Embryonic facial prominence (tissue), 1 donor: ENCODE measurements around the gene NAALADL2.

ENCODE experiments used
- DNase-seq: peaks from one replicate; pipeline ENCODE4 v3.0.0-alpha.2; 2016; ENCODE audit errors: extremely low spot score

NAALADL2 gene

GRCh38 chr3:175307642-175308041 lies 448.5 kb downstream of the NAALADL2 start:
- no peak for DNase-seq

DNA sequence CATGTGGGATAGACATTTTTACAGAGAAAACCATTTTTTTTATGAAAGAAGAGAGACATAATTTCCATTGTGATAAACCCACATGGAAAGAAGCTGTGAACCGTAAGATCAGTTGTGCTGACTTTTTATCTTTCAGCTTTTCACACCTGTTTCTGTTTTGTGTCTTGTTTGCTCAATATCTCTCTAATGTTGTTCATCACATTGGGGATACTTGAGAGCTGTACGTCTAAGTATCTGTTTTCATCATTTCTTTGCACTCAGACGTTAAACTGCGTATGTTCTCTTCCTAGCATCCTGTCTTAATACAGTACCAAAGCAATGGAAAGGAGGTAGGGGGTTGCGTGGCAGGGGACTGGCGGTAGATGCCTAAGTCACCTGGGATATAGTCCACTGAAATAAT lies 449.0 kb downstream of the NAALADL2 start:
- no peak for DNase-seq

DNA sequence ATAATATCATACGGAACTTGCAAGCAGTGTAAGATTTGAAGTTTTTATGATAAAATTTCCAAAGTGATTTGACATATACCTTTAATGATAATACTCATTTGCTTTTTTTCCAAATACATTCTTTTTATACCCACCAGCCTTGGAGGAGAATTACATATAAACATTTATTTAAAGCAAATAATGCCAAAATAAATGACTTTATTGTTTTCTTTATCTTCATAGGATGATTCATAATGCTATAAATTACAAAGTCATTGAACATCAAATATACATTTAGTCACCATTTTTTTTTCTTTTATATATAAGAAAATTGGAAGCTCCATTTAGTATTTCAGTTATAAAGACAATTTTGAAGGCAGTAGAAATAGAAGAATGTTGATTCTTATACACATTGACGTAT lies 450.9 kb downstream of the NAALADL2 start:
- DNase-seq = no peak

DNA sequence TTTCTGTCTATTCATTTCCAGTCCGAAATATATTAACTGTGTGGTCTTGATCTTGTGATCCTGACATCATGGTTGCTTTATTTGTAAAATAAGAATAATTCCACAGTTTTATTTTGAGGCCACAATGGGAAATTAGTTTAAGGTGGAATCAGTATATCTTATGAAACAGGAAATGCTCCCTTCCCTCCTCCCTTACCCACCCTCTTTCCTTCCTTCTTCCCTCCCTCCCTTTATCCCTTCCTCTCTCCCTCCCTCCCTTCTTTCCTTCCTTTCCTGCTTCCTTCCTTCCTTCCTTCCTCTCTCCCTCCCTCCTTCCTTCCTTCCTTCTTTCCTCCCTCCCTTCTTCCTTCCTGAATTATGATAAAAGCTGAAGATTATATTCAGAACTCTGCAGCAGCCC lies 452.3 kb downstream of the NAALADL2 start:
- no peak for DNase-seq

GRCh38 chr3:175311946-175312345 lies 452.8 kb downstream of the NAALADL2 start:
- no peak for DNase-seq

- no peak for DNase-seq
These were observed 453.7 kb downstream of the NAALADL2 start for GRCh38 chr3:175312791-175313190.

DNA sequence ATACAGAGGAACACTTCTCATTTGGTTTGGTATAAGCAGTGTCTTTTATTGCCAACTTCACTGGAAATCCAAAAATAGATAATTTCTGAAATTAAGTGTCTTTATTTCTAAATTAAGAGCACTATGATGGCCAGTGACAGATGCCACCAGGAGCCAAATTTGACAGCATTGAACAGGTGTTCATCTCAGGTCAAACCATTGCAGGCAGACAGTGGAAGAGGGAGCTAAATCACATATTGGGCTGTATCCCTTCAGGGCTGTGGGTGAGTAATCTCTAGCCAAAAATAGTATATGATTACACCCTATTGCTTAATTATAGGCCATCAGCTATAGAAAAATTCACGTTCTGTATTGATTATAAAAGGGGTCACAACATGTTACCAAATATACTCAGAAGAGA lies 457.7 kb downstream of the NAALADL2 start:
- no peak for DNase-seq

- no peak for DNase-seq
These were observed 466.3 kb downstream of the NAALADL2 start for GRCh38 chr3:175325440-175325839.

GRCh38 chr3:175326041-175326440 lies 466.9 kb downstream of the NAALADL2 start:
- DNase-seq = no peak

DNA sequence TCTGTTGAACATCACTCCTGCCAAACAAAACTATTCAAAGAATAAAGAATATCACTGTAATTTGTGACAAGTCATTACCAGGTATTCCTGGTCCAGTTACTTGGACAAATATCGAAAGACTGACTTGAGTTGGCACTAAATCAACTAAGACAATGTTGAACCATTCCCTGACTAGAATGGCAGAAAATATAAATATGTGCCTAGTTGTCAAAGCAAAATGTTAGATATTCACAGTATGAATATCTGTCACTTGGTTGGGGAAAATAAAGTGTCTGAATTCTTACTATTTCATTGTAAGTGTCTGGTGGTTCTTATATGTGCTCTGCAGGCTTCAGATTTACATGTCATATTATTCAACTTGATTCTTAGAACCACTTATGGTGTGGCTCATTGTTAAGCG lies 470.2 kb downstream of the NAALADL2 start:
- DNase-seq = no peak

DNA sequence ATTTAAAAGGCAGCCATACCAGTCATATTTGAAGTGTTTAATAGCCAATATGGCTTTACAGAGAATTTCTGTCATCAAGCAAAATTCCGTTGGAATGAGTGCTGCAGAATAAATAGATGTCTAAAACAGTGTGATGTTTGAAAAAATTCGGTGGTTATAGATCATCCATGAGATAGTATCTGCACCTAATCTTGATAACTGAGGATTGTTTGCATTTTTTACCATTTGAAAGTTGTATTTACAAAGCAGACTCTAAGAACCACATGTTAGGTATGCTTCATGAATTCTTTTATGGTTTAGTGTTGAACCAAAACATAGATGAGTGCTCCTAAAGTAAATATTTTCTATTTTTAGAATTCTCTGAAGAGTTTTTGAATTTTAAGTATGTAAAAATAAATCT lies 476.1 kb downstream of the NAALADL2 start:
- DNase-seq = no peak

DNA sequence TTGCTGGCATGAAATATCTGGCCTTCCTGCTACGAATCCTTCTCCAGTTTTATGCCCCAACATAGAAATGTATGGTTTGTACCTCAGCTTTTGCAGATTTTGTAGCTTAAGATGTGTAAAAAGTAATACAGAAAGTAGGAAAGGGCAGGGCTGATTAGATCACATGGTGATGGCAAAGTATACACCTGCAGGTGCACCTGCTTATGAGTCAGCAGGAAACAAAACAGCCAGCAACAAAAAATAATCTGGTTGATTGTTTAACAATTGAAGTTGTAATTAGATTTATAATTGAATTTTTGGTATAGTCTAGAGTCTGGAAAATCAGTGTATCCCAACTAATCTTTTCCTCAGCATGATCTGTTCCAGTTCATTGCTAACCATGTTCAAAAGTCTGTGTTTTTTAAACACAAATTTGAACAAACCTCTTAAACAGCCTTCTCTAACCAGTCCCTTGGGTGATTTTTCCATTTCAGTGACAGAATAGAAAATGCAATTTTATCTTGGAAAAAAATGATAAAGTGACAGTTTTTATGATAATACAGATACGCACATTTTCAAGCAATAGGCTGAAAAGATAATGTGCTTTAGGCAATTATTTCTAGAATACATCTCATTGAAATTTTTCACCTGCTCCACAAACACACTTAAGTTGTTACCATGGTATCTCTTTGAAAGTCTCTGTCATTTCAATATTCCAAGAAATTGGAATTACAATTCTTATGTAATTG lies 477.4 kb downstream of the NAALADL2 start:
- DNase-seq = no peak

DNA sequence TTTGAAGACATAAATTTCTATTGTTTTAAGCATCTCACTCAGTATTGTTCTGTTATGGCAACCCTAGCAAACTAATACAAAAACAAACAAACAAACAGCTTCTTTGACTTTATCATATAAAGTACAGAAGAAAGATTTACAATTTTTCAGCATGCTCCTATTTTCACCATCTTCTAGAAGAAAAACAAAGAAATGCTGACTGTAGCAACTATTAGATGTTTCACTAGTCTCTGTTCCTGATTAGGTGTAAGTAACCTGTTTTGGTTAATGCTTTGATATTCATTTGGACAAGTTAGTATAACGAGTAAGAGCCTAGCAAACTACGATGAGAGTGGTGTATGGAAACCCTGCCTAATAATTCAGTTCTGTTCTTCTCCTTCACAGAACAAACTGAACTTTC lies 478.5 kb downstream of the NAALADL2 start:
- DNase-seq = no peak

DNA sequence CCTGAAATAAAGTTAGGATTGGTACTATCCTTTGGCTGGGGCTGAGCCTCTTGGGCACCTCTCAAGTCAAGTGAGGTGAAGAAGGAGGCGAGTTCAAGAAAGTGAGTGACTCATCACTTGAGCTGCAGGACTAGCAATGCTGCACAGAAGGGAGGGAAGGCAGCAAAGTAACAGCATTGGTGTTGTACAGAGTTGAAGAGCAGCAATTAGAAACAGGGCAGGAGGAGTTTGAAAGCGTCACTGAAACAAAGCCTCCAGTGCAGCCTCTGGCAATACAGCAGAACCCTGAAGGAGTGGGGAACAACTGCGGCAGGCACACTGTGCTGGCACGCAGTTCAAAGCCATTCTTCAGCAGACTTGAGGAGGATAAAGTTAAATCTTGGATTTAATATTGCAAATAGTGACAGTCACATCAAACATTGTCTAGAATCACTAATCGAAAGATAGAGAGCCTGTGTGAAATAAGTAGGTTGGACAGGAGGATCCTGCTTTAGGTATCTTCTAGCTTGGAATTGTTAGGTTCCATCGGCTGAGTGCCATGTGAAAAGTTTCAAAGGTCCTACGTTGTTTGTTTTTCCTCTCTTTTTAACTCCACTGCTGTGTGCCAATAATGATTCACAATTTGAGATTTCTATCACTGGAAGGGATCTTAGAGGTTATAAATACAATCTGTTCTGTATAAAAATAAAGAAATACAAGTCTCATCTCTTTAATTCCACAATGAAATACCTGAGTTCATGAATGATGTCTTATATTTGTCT lies 479.8 kb downstream of the NAALADL2 start:
- no peak for DNase-seq

GRCh38 chr3:175340338-175341015 lies 481.3 kb downstream of the NAALADL2 start:
- no peak for DNase-seq

- no peak for DNase-seq
These were observed 483.1 kb downstream of the NAALADL2 start for GRCh38 chr3:175342196-175342595.

DNA sequence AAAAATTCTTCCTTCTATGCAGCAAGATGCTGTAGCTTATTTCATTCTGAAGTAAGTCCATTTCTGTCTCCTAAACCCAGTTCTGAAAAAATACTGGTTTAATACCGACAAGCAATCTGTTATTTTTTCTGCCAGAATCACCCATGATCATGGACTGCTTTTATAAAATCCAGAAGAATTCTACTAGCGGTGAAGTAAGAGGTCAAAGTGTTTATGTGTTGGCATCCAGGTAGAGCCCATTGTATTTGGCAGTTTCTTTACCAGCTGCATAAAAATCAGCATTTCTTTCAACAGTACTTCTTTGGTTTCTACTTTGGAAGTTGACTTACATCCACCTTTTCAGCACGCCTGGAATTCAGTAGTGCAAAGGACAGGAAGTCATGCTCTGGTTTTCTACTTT lies 484.8 kb downstream of the NAALADL2 start:
- DNase-seq = no peak

DNA sequence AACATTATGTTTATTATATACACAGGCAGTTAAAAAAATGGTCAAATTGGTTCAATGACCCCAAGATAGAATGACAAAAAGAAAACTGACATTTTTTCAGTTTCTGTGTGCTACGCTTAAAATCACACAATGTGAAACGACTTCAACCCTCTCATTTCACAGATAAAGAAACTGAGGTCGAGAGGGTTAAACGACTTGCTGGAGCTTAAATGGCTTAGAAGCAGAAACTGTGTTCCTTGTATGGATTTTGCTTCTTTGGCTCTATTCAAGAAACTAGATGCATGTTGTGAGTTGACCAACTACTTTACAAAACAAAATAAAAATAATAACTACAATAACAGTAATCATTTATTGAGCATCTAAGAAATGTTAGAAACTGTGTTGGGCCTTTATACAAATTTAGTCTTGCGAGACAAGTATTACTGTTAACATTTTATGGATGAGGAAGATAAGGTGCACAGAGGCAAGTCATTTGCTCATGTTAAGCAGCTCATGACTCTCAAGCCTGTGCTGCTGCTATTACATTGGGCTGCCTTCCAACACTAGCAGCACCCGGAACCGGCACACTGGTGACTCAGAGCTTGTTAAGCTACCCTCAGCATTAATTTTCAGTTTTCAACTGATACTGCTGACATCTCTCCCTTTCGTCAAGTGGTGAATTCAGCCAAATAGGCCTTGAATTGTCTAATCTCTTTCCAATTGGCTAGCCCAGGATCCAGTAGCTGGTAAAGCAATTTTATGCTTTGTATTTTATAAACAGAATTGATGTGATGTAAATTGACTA lies 487.6 kb downstream of the NAALADL2 start:
- DNase-seq = no peak

GRCh38 chr3:175349168-175349567 lies 490.0 kb downstream of the NAALADL2 start:
- DNase-seq = no peak

DNA sequence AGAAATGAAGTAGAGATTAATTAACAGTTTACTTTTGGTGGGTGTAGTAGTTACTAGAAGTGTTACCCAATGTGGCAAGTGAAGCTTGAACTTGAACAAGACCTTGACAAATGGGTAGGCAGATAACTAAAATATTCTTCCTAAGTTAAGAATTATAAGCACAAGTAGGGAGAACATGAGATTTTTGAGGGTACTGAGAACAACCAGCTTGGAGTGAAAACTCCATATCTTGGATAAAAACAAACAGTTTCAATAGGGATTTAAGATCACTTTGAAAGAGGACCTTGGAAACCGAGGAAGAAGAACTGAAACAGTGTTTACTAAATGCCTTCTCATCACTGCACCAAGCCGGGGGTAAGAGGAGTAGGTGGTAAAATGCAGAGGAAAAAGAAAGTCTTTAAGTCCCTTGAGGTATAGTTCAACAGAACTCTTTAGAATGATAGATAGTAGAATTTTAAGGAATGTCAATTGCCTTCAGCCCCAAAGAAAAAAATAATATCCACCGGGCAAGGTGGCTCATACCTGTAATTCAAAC lies 496.7 kb downstream of the NAALADL2 start:
- DNase-seq = no peak

GRCh38 chr3:175356899-175357324 lies 497.8 kb downstream of the NAALADL2 start:
- DNase-seq = no peak

- DNase-seq = no peak
These were observed 498.6 kb downstream of the NAALADL2 start for GRCh38 chr3:175357758-175358157.
